Cardiac fibroblast (primary cell): Measurements from ENCODE around the gene TOR1AIP2.
A peak's percentile ranks its signal among the peaks of the same experiment; 100 is the strongest.

Source experiments
- DNase-seq, 2 donors: peaks; one replicate each; pipeline versions ENCODE4 v3.0.0 to v3.0.0-alpha.2; 2010; ENCODE audit warnings: low read depth in 2 of 2
- H3K4me3 ChIP-seq, 2 donors: replicated peaks in 1 of 2; 1 replicate in 1 of 2; 2 replicates in 1 of 2; pipeline ENCODE4 v1.5.1; 2011; ENCODE audit warnings: low read depth in 2 of 2, low read length in 2 of 2, mild to moderate bottlenecking in 2 of 2, moderate library complexity in 1 of 2
- CTCF ChIP-seq: IDR thresholded peaks from one replicate; pipeline ENCODE4 v1.5.1; 2011; ENCODE audit warnings: low read depth, mild to moderate bottlenecking, low read length, inconsistent platforms

The TOR1AIP2 gene

GRCh38 chr1:179888071-179888470, 10.5 kb upstream of the TOR1AIP2 start:
- no peak for TF ChIP-seq CTCF
- DNase-seq, result no peak
- H3K4me3 ChIP-seq, result no peak overlapping the region

GRCh38 chr1:179883745-179884138, 6.1 kb upstream of the TOR1AIP2 start:
- DNase-seq, result peak in 1 of 2 donors; percentile 49
- no peak for TF ChIP-seq CTCF
- H3K4me3 ChIP-seq, result peak overlapping the region; percentile 80 to 90

- H3K4me3 ChIP-seq, result peak overlapping the region; percentile 80 to 90
- TF ChIP-seq CTCF, result no peak
- DNase-seq, result no peak
Measured at GRCh38 chr1:179883040-179883744, 5.6 kb upstream of the TOR1AIP2 start.

- DNase-seq, result peak; percentile 98 to 99
- H3K4me3 ChIP-seq, result peak within 1 kb of the TSS; percentile 80 to 90
- TF ChIP-seq CTCF, result peak; percentile 57
Measured at GRCh38 chr1:179882253-179883039, 4.8 kb upstream of the TOR1AIP2 start, which contains the start of gene TOR1AIP1. TSS of gene TOR1AIP1 (plus strand) at chr1:179882285. CDS start at chr1:179882503, 218 bp downstream.

- TF ChIP-seq CTCF, result no peak
- peak in 1 of 2 donors; percentile 98 for DNase-seq
- H3K4me3 ChIP-seq, result peak overlapping the region; percentile 80 to 90
Measured at GRCh38 chr1:179881642-179882252, 4.1 kb upstream of the TOR1AIP2 start.

- no peak for TF ChIP-seq CTCF
- H3K4me3 ChIP-seq, result no peak overlapping the region
- DNase-seq, result no peak
Measured at GRCh38 chr1:179879797-179880196, 2.2 kb upstream of the TOR1AIP2 start.
